IPS DF 19.7 (cell line): ENCODE measurements around the gene RHAG.

Source experiments
- DNase-seq: peaks from one replicate; pipeline ENCODE4 v3.0.0-alpha.2; 2013; ENCODE audit warnings: low read depth, low spot score

The RHAG gene

GRCh38 chr6:49565261-49565660 is 71.4 kb downstream of the RHAG start:
- no peak for DNase-seq

GRCh38 chr6:49564552-49564951 is 72.1 kb downstream of the RHAG start:
- DNase-seq: no peak

GRCh38 chr6:49563006-49563886 is 73.4 kb downstream of the RHAG start:
- no peak for DNase-seq

GRCh38 chr6:49558238-49558637 is 78.4 kb downstream of the RHAG start:
- no peak for DNase-seq

- no peak for DNase-seq
These were observed 79.5 kb downstream of the RHAG start for GRCh38 chr6:49557177-49557576.

GRCh38 chr6:49556429-49556837 is 80.2 kb downstream of the RHAG start:
- DNase-seq: no peak

GRCh38 chr6:49555951-49556350 is 80.7 kb downstream of the RHAG start:
- DNase-seq: no peak
